Measurements from ENCODE around the gene RIPPLY3. TPM values are rescaled to one million over a fixed set of nuclear protein-coding genes. Genes with fewer than 3 reads are reported as not detected.

RIPPLY3 gene
- total RNA-seq, result 0.21 and 0.27 TPM in 2 replicates
- long read RNA-seq, result 0 reads

- TF ChIP-seq CTCF (IDR thresholded peaks at IDR 0.05), result no peak
- Mint-ChIP-seq H3K4me3 (ENCODE audit: unreplicated experiment) (peak within 1 kb of the TSS; percentile 68), H3K27ac (ENCODE audit: unreplicated experiment) (no peak within 1 kb of the TSS), H3K9me3 (ENCODE audit: unreplicated experiment) (no peaks in the 10 kb centered on the region), H3K36me3 (ENCODE audit: unreplicated experiment) (no peaks in the 10 kb centered on the region), H3K4me1 (ENCODE audit: unreplicated experiment) (peaks cover 14% of the 10 kb centered on the region), H3K27me3 (ENCODE audit: unreplicated experiment) (no peaks in the 10 kb centered on the region)
- DNase-seq (ENCODE audit: extremely low spot score, unreplicated experiment), result no peak
These were observed at the start of gene RIPPLY3 for GRCh38 chr21:37006486-37007291. TSS of gene RIPPLY3 (plus strand) at chr21:37006702. CDS start at chr21:37006773, 71 bp downstream.

GRCh38 chr21:36959020-36959835, 47.3 kb upstream of the RIPPLY3 start:
- Mint-ChIP-seq H3K9me3 (ENCODE audit: unreplicated experiment) (no peaks in the 10 kb centered on the region), H3K4me3 (ENCODE audit: unreplicated experiment) (no peak overlapping the region), H3K36me3 (ENCODE audit: unreplicated experiment) (peaks cover 19% of the 10 kb centered on the region), H3K27ac (ENCODE audit: unreplicated experiment) (no peak overlapping the region), H3K4me1 (ENCODE audit: unreplicated experiment) (no peaks in the 10 kb centered on the region), H3K27me3 (ENCODE audit: unreplicated experiment) (no peaks in the 10 kb centered on the region)
- no peak for TF ChIP-seq CTCF (IDR thresholded peaks at IDR 0.05)
- DNase-seq (ENCODE audit: extremely low spot score, unreplicated experiment), result no peak

GRCh38 chr21:36960676-36961284, 45.7 kb upstream of the RIPPLY3 start:
- no peak overlapping the region for H3K4me3 Mint-ChIP-seq (ENCODE audit: unreplicated experiment)
- peaks cover 9% of the 10 kb centered on the region for H3K4me1 Mint-ChIP-seq (ENCODE audit: unreplicated experiment)
- H3K27ac Mint-ChIP-seq (ENCODE audit: unreplicated experiment), result no peak overlapping the region
- peaks cover 19% of the 10 kb centered on the region for H3K36me3 Mint-ChIP-seq (ENCODE audit: unreplicated experiment)
- no peaks in the 10 kb centered on the region for H3K9me3 Mint-ChIP-seq (ENCODE audit: unreplicated experiment)
- no peak for TF ChIP-seq CTCF (IDR thresholded peaks at IDR 0.05)
- no peaks in the 10 kb centered on the region for H3K27me3 Mint-ChIP-seq (ENCODE audit: unreplicated experiment)
- no peak for DNase-seq (ENCODE audit: extremely low spot score, unreplicated experiment)

GRCh38 chr21:36962098-36962780, 44.3 kb upstream of the RIPPLY3 start:
- Mint-ChIP-seq H3K36me3 (ENCODE audit: unreplicated experiment) (peaks cover 16% of the 10 kb centered on the region), H3K9me3 (ENCODE audit: unreplicated experiment) (no peaks in the 10 kb centered on the region), H3K4me1 (ENCODE audit: unreplicated experiment) (peaks cover 12% of the 10 kb centered on the region), H3K27ac (ENCODE audit: unreplicated experiment) (no peak overlapping the region), H3K27me3 (ENCODE audit: unreplicated experiment) (no peaks in the 10 kb centered on the region), H3K4me3 (ENCODE audit: unreplicated experiment) (no peak overlapping the region)
- no peak for TF ChIP-seq CTCF (IDR thresholded peaks at IDR 0.05)
- DNase-seq (ENCODE audit: extremely low spot score, unreplicated experiment), result no peak

All from osteocyte (in vitro differentiated cells).